Right ventricle myocardium superior (tissue), 1 donor: ENCODE results near the gene USP20. TPM values are rescaled to one million over a fixed set of nuclear protein-coding genes. Genes with fewer than 3 reads are reported as not detected.
"Not testable (repeated sequence)": the region's sequence is repeated elsewhere in the genome, so short reads cannot be mapped to it uniquely, and the experiment has no call there.

ENCODE experiments used
- ATAC-seq: fragments of 200-7000 bp; cut with Tn5 transposase; one replicate; pipeline ENCODE4 v1.9.1; 2020; ENCODE audit warnings: mild to moderate bottlenecking; ENCODE audit not compliant: poor library complexity
- DNase-seq: peaks from one replicate; pipeline ENCODE4 v3.0.0-alpha.2; 2020
- intact Hi-C: fragments of 100-400 bp; cut with DNase I; formaldehyde crosslinking; loops from one replicate; pipeline ENCODE4 v1.11.2; 2022
- total RNA-seq: library from RNA; stranded (reverse); fragmentation: NEBNext Ultra II Directional; extraction: Animal tissue kit (Norgen Biotek cat#: 25700); gene quantifications from one replicate; pipeline ENCODE4 v1.2.1, GENCODE V29; 2021
- donor health status: DM: no; HTN: yes; CAD: no; lungs with severe emphysema.

Gene USP20
- total RNA-seq, 1 donor from 2014 or later, result 10.4 TPM

- ATAC-seq (peak; percentile 84), DNase-seq (peak; percentile 95)
- intact Hi-C loops, result loop anchor here (5.0 to 10.0 kb wide), 3 partner anchors 158 to 358 kb away; partner anchors contain the start of gene FNBP1
Observed at GRCh38 chr9:129884220-129885017, 49.2 kb downstream of the USP20 start.

- DNase-seq, result peak; percentile 63
- intact Hi-C loops, result loop anchor here (5.0 to 10.0 kb wide), 3 partner anchors 157 to 357 kb away; partner anchors contain the start of gene FNBP1
- peak; percentile 51 for ATAC-seq
Observed at GRCh38 chr9:129885018-129885669, 49.9 kb downstream of the USP20 start.

GRCh38 chr9:129885670-129886106 lies 50.4 kb downstream of the USP20 start:
- intact Hi-C loops, result loop anchor here (5.0 to 10.0 kb wide), 3 partner anchors 157 to 357 kb away; partner anchors contain the start of gene FNBP1
- ATAC-seq (peak; percentile 94), DNase-seq (peak; percentile 95)

- intact Hi-C loops, result loop anchor here (5.0 to 10.0 kb wide), 3 partner anchors 156 to 356 kb away; partner anchors contain the start of gene FNBP1
- DNase-seq (no peak), ATAC-seq (no peak)
Observed at GRCh38 chr9:129886226-129887174, 51.2 kb downstream of the USP20 start.

- DNase-seq (no peak), ATAC-seq (no peak)
- intact Hi-C loops, result loop anchor here (5.0 to 10.0 kb wide), 3 partner anchors 155 to 355 kb away; partner anchors contain the start of gene FNBP1
Observed at GRCh38 chr9:129887334-129888292, 52.4 kb downstream of the USP20 start.

GRCh38 chr9:129888293-129889121 lies 53.2 kb downstream of the USP20 start:
- ATAC-seq (no peak), DNase-seq (peak; percentile 70)
- intact Hi-C loops, result loop anchor here (5.0 to 10.0 kb wide), 3 partner anchors 154 to 354 kb away; partner anchors contain the start of gene FNBP1

GRCh38 chr9:129889122-129889940 lies 54.1 kb downstream of the USP20 start:
- DNase-seq (no peak), ATAC-seq (no peak)
- intact Hi-C loops, result loop anchor here (5.0 to 10.0 kb wide), 3 partner anchors 153 to 353 kb away; partner anchors contain the start of gene FNBP1

GRCh38 chr9:129889941-129890717 lies 54.9 kb downstream of the USP20 start:
- ATAC-seq (no peak), DNase-seq (peak; percentile 63)
- intact Hi-C loops, result loop anchor here (5.0 to 10.0 kb wide), 3 partner anchors 152 to 352 kb away; partner anchors contain the start of gene FNBP1

GRCh38 chr9:129890718-129891299 lies 55.6 kb downstream of the USP20 start:
- DNase-seq, intact Hi-C loops, ATAC-seq: not testable (repeated sequence)

GRCh38 chr9:129891569-129891968 lies 56.3 kb downstream of the USP20 start:
- DNase-seq, result no peak
- intact Hi-C loops, result no loop called here
- ATAC-seq, result no peak

- ATAC-seq (no peak), DNase-seq (no peak)
- intact Hi-C loops, result no loop called here
Observed at GRCh38 chr9:129894120-129894823, 59.0 kb downstream of the USP20 start.

GRCh38 chr9:129895376-129896268 lies 60.4 kb downstream of the USP20 start:
- intact Hi-C loops, result no loop called here
- DNase-seq, result no peak
- ATAC-seq, result no peak

GRCh38 chr9:129897263-129897662 lies 62.0 kb downstream of the USP20 start:
- DNase-seq (no peak), ATAC-seq (no peak)
- intact Hi-C loops, result no loop called here
